Measurements from ENCODE around the gene IGFL3.
A peak's percentile ranks its signal among the peaks of the same experiment; 100 is the strongest.
"Not testable (repeated sequence)": the region's sequence is repeated elsewhere in the genome, so short reads cannot be mapped to it uniquely, and the experiment has no call there.

IGFL3 gene

DNA sequence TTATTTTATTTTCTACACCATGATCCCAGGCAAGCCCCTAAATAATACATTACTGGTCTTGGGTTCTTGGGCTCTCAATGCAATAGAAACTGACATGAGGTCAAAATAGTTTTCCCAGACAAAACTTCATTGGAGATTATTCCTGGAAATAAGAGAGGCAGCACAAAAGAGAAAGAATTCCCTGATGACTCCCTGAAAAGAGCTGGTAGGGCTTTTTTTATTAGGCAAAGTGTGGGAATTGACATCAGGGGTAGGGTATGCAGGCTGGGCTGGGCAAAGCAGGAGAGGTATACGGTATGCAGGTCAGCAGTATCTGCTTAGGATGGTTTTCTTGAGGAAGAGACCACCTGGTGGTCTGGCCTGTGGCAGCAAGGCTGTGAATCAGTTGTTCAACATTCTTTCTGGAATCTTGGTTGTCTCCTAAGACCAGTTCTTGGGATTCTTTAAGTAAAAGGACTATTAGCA lies 9.3 kb upstream of the IGFL3 start:
- Mint-ChIP-seq H3K4me1 (no peaks in the 10 kb centered on the region), H3K9me3 (peaks cover 6% of the 10 kb centered on the region), H3K27ac (no peak overlapping the region), H3K4me3 (no peak overlapping the region), H3K27me3 (peaks cover 73% of the 10 kb centered on the region), H3K36me3 (no peaks in the 10 kb centered on the region)
- no peak for ATAC-seq

DNA sequence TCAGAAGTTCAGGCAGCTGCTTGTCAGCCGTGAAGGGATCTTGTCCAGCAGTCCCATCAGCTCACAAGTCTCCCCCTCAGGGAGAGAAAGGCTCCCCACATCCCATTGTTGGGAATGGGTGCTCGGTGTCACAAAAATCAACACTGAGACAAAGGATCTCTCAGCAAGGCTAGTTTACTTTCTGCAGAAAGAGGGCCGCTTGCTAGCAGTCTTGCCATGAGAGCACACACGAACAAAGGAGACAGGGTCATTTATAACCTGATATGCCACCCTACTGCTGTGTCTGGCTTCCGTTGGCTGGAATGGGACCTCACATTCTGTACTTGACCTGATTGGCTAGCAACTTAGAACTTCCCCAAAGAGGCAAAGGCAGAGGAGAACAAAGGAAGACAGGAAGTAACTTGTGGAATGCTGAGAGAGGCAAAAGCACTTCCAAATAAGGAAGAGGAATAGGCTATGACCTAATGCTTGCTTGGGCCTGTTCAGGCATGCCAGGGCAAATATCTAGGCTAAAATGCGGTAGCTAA lies 8.7 kb upstream of the IGFL3 start:
- H3K4me3 Mint-ChIP-seq = no peak overlapping the region
- H3K36me3 Mint-ChIP-seq = no peaks in the 10 kb centered on the region
- peaks cover 71% of the 10 kb centered on the region for H3K27me3 Mint-ChIP-seq
- ATAC-seq = no peak
- H3K27ac Mint-ChIP-seq = no peak overlapping the region
- H3K9me3 Mint-ChIP-seq = peaks cover 6% of the 10 kb centered on the region
- H3K4me1 Mint-ChIP-seq = no peaks in the 10 kb centered on the region

GRCh38 chr19:46132508-46133100 lies 8.1 kb upstream of the IGFL3 start:
- ATAC-seq = no peak
- H3K27me3 Mint-ChIP-seq = peaks cover 72% of the 10 kb centered on the region
- no peaks in the 10 kb centered on the region for H3K4me1 Mint-ChIP-seq
- H3K4me3 Mint-ChIP-seq = no peak overlapping the region
- H3K36me3 Mint-ChIP-seq = no peaks in the 10 kb centered on the region
- peaks cover 6% of the 10 kb centered on the region for H3K9me3 Mint-ChIP-seq
- no peak overlapping the region for H3K27ac Mint-ChIP-seq

GRCh38 chr19:46131485-46132143 lies 7.1 kb upstream of the IGFL3 start:
- Mint-ChIP-seq H3K36me3 (no peaks in the 10 kb centered on the region), H3K27me3 (peaks cover 78% of the 10 kb centered on the region)
- ATAC-seq = no peak

DNA sequence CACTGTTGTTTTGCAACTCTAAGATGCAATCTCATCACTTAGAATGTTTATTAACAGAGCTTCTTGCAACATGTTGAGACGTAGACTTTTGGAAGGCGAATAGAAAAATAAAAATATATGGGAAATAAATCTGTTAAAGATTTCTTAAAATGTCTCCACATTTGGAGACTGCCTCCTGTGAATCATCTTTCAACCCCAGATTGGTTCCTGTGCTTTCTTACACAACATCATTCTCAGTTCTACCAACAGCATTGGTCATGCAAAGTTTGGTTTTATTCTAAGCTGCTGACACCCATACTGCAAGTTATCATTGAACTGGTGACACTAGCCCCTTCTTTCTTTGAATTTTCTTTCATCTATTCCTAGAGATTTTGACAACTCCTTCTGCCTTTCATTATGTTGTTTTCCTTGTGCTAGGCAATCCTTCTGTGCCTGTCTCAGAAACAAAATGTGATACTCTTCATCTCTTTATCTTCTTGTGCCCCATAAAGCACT lies 1.6 kb upstream of the IGFL3 start:
- no peaks in the 10 kb centered on the region for H3K36me3 Mint-ChIP-seq
- peaks cover 60% of the 10 kb centered on the region for H3K27me3 Mint-ChIP-seq
- peaks cover 6% of the 10 kb centered on the region for H3K4me1 Mint-ChIP-seq
- H3K27ac Mint-ChIP-seq = no peak overlapping the region
- H3K4me3 Mint-ChIP-seq = no peak overlapping the region
- ATAC-seq = no peak
- peaks cover 6% of the 10 kb centered on the region for H3K9me3 Mint-ChIP-seq

More at GRCh38 chr19:46131485-46132143, 7.1 kb upstream of the IGFL3 start:
- Mint-ChIP-seq H3K9me3 (peaks cover 6% of the 10 kb centered on the region), H3K4me3 (no peak overlapping the region), H3K27ac (no peak overlapping the region), H3K4me1 (no peaks in the 10 kb centered on the region)

DNA sequence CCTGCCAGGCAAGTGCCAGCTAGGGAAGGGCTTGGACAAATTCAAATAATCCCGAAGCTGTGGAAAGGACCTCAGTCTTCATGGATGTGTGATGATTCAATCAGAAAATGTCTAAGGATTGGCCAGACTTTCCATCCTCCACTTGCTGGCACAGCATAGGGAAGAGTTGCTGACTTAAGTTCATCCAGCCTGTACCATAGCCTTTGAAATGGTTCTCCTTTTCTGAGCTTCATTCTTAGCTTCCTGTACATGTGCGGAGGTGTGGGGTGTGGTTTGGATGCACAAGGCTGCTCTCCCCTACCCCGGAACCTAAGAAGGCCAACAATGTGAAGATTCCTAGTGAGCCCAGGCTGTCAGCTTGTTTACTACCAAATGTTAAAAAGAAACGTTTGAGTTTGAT lies 959 bp upstream of the IGFL3 start:
- peaks cover 64% of the 10 kb centered on the region for H3K27me3 Mint-ChIP-seq
- H3K4me1 Mint-ChIP-seq = peaks cover 6% of the 10 kb centered on the region
- no peak overlapping the region for H3K4me3 Mint-ChIP-seq
- no peaks in the 10 kb centered on the region for H3K36me3 Mint-ChIP-seq
- no peak for ATAC-seq
- H3K27ac Mint-ChIP-seq = no peak overlapping the region
- H3K9me3 Mint-ChIP-seq = peaks cover 6% of the 10 kb centered on the region

GRCh38 chr19:46118136-46118535 lies 6.4 kb downstream of the IGFL3 start:
- H3K27ac Mint-ChIP-seq = no peak overlapping the region
- no peaks in the 10 kb centered on the region for H3K36me3 Mint-ChIP-seq
- no peaks in the 10 kb centered on the region for H3K9me3 Mint-ChIP-seq
- H3K4me1 Mint-ChIP-seq = no peaks in the 10 kb centered on the region
- ATAC-seq = no peak
- no peak overlapping the region for H3K4me3 Mint-ChIP-seq
- H3K27me3 Mint-ChIP-seq = peaks cover 46% of the 10 kb centered on the region

GRCh38 chr19:46116121-46116520 lies 8.4 kb downstream of the IGFL3 start:
- H3K36me3 Mint-ChIP-seq = no peaks in the 10 kb centered on the region
- H3K9me3 Mint-ChIP-seq = no peaks in the 10 kb centered on the region
- ATAC-seq = no peak
- no peak overlapping the region for H3K27ac Mint-ChIP-seq
- H3K4me3 Mint-ChIP-seq = no peak overlapping the region
- H3K4me1 Mint-ChIP-seq = no peaks in the 10 kb centered on the region
- peaks cover 44% of the 10 kb centered on the region for H3K27me3 Mint-ChIP-seq

- H3K4me3 Mint-ChIP-seq = no peak overlapping the region
- no peak overlapping the region for H3K27ac Mint-ChIP-seq
- H3K27me3 Mint-ChIP-seq = peaks cover 42% of the 10 kb centered on the region
Measured at GRCh38 chr19:46115396-46116106, 8.9 kb downstream of the IGFL3 start.

GRCh38 chr19:46113726-46114125 lies 10.8 kb downstream of the IGFL3 start:
- Mint-ChIP-seq H3K27ac (no peak overlapping the region), H3K4me1 (no peaks in the 10 kb centered on the region), H3K27me3 (peaks cover 24% of the 10 kb centered on the region), H3K9me3 (peaks cover 3% of the 10 kb centered on the region), H3K36me3 (no peaks in the 10 kb centered on the region), H3K4me3 (no peak overlapping the region)
- no peak for ATAC-seq

More at GRCh38 chr19:46115396-46116106, 8.9 kb downstream of the IGFL3 start:
- peak; percentile 80 for ATAC-seq
- Mint-ChIP-seq H3K36me3 (no peaks in the 10 kb centered on the region), H3K9me3 (no peaks in the 10 kb centered on the region), H3K4me1 (no peaks in the 10 kb centered on the region)

GRCh38 chr19:46112527-46112926 lies 12.0 kb downstream of the IGFL3 start:
- ATAC-seq = no peak
- H3K27ac Mint-ChIP-seq = no peak overlapping the region
- peaks cover 5% of the 10 kb centered on the region for H3K9me3 Mint-ChIP-seq

DNA sequence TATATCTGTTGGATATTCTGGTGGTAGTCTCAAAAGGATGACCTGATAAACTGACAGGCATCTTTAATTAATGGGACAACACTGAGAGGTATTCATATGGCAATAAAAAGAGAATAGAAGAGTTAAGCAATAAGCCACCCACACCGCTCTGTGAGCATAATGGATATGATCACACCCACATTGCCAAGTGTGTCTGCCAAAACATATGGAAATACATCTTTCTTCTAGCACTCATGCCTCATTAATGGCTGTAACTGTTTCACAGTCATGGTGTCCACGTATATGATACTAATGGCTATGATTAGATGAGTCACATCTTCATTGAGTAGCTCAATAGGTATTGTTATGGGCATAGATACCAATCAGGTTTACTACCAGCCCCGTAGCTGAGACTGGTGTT lies 13.1 kb downstream of the IGFL3 start:
- Mint-ChIP-seq H3K36me3 (no peaks in the 10 kb centered on the region), H3K27ac (no peak overlapping the region), H3K9me3 (peaks cover 5% of the 10 kb centered on the region), H3K4me3 (no peak overlapping the region), H3K4me1 (no peaks in the 10 kb centered on the region), H3K27me3 (peaks cover 10% of the 10 kb centered on the region)
- ATAC-seq = no peak

More at GRCh38 chr19:46112527-46112926, 12.0 kb downstream of the IGFL3 start:
- Mint-ChIP-seq H3K36me3 (no peaks in the 10 kb centered on the region), H3K27me3 (peaks cover 12% of the 10 kb centered on the region), H3K4me3 (no peak overlapping the region), H3K4me1 (no peaks in the 10 kb centered on the region)

DNA sequence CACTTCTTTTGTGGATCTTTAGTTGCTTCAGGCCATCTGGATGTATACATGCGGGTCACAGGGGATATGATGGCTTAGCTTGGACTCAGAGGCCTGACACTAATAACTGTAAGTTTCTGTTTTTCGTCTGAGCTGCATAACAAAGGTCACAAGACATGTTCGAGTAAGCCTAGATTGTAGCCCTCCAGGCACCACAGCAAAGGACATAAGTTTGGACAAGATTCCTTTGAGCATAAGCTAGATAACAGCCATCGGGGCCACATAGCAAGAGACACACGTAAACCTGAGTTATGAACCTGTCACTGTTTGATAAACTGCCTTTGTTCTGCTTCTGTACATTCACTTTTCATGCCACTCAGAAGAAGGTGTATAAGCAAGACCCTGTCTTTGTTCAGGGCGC lies 14.6 kb downstream of the IGFL3 start:
- Mint-ChIP-seq H3K4me1 (no peaks in the 10 kb centered on the region), H3K4me3 (no peak overlapping the region), H3K36me3 (no peaks in the 10 kb centered on the region), H3K9me3 (peaks cover 5% of the 10 kb centered on the region), H3K27ac (no peak overlapping the region), H3K27me3 (peaks cover 10% of the 10 kb centered on the region)
- no peak for ATAC-seq

DNA sequence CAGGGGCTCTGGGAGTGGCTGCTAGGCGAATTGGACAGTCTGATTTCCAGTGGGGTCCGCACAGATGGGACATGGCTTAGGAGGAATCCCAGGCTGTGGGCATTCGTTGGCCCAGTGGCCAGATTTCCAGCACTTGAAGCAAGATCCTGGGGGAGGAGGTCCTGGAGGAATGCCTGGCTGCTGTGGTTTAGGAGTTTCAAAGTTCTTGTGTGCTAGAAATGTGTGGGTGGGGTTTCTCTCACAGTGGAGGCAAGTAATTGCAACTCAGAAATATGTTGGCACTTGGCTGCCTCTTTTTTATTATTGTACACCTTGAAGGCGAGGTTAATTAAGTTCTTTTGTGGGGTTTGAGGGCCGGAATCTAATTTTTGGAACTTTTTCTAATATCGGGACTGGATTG lies 17.1 kb downstream of the IGFL3 start:
- Mint-ChIP-seq H3K4me1 (no peaks in the 10 kb centered on the region), H3K27me3 (no peaks in the 10 kb centered on the region), H3K27ac (no peak overlapping the region), H3K4me3 (no peak overlapping the region), H3K9me3 (peaks cover 5% of the 10 kb centered on the region), H3K36me3 (no peaks in the 10 kb centered on the region)
- no peak for ATAC-seq

GRCh38 chr19:46102333-46102732 lies 22.2 kb downstream of the IGFL3 start:
- not testable (repeated sequence) for ATAC-seq, H3K4me3 Mint-ChIP-seq, H3K9me3 Mint-ChIP-seq, H3K27ac Mint-ChIP-seq, H3K4me1 Mint-ChIP-seq, H3K36me3 Mint-ChIP-seq
- H3K27me3 Mint-ChIP-seq = peaks cover 23% of the 10 kb centered on the region

All from stimulated activated memory B cell treated with anti-CD40 and anti-IgM and Interleukin-4, amounts not matched to agents 10 μg/mL and 1 μg/mL and 100 μg/mL, for 72 hours (primary cell).